OCI-LY7 (cell line): ENCODE results near the gene IPO7. TPM values are rescaled to one million over a fixed set of nuclear protein-coding genes. Genes with fewer than 3 reads are reported as not detected.

Source experiments
- BruUV-seq: library from RNA; stranded (reverse); fragments of 400-500 nt; replicated peaks from 2 replicates; lab custom pipeline; 2021; lab: Mats Ljungman, UMichigan
- CTCF ChIA-PET: fragments of 300-600 bp; sonication (Branson Sonifier 250); formaldehyde crosslinking; loops from one replicate; lab custom pipeline; 2022; ENCODE audit warnings: antibody characterized with exemption; ENCODE audit not compliant: unreplicated experiment; lab: Charles Lee
- POLR2A ChIA-PET: fragments of 300-600 bp; sonication (Branson Sonifier 250); formaldehyde crosslinking; loops from one replicate; lab custom pipeline; 2022; ENCODE audit warnings: antibody characterized with exemption; lab: Charles Lee
- DNase-seq: peaks from one replicate; pipeline ENCODE4 v3.0.0-alpha.2; 2015; ENCODE audit warnings: low spot score
- H2AFZ ChIP-seq: fragments of 200-600 bp; sonication (generic), shearing (Covaris generic); 2 replicates; pipeline ENCODE4 v1.6.1; 2014; ENCODE audit warnings: mild to moderate bottlenecking, antibody characterized with exemption, low read length, moderate library complexity
- H3K27ac ChIP-seq: fragments of 200-600 bp; sonication (generic); 2 replicates; pipeline ENCODE4 v1.5.1; 2014; ENCODE audit warnings: mixed run types, low read depth, mild to moderate bottlenecking, moderate library complexity, low read length, inconsistent platforms; ENCODE audit not compliant: poor library complexity, severe bottlenecking
- H3K36me3 ChIP-seq: fragments of 200-600 bp; sonication (generic); 2 replicates; pipeline ENCODE4 v1.6.1; 2014; ENCODE audit warnings: mild to moderate bottlenecking, antibody characterized with exemption, low read length, moderate library complexity, mixed read lengths; ENCODE audit not compliant: insufficient read depth
- H3K4me1 ChIP-seq: fragments of 200-600 bp; sonication (generic); 2 replicates; pipeline ENCODE4 v1.5.1; 2014; ENCODE audit warnings: mild to moderate bottlenecking, low read length; ENCODE audit not compliant: insufficient read depth, poor library complexity, severe bottlenecking
- H3K4me2 ChIP-seq: fragments of 200-600 bp; sonication (generic); 2 replicates; pipeline ENCODE4 v1.6.1; 2014; ENCODE audit warnings: mild to moderate bottlenecking, low read length
- H3K4me3 ChIP-seq: fragments of 200-600 bp; sonication (generic); 2 replicates; pipeline ENCODE4 v1.5.1; 2014; ENCODE audit warnings: mild to moderate bottlenecking, low read depth, low read length; ENCODE audit not compliant: poor library complexity, severe bottlenecking
- H3K79me2 ChIP-seq: fragments of 200-600 bp; sonication (generic); 2 replicates; pipeline ENCODE4 v1.6.1; 2016; ENCODE audit warnings: low read depth, mild to moderate bottlenecking, low read length, moderate library complexity, mixed read lengths; ENCODE audit not compliant: insufficient read depth
- H3K9me2 ChIP-seq: fragments of 200-600 bp; sonication (generic); 2 replicates; pipeline ENCODE4 v1.6.1; 2016; ENCODE audit warnings: mild to moderate bottlenecking, low read length, mixed read lengths; ENCODE audit not compliant: insufficient read depth
- H3K9me3 ChIP-seq: fragments of 200-600 bp; sonication (generic); 2 replicates; pipeline ENCODE4 v1.6.1; 2014; ENCODE audit warnings: mild to moderate bottlenecking, mixed run types, low read length, mixed read lengths
- H4K20me1 ChIP-seq: fragments of 200-600 bp; sonication (generic); 2 replicates; pipeline ENCODE4 v1.6.1; 2014; ENCODE audit warnings: mild to moderate bottlenecking, antibody characterized with exemption, low read length, moderate library complexity, mixed read lengths; ENCODE audit not compliant: insufficient read depth
- EZH2phosphoT487 ChIP-seq: fragments of 200-600 bp; sonication (generic); IDR thresholded peaks from 2 replicates; pipeline ENCODE4 v1.6.1; 2018; ENCODE audit warnings: low read depth, borderline replicate concordance, mild to moderate bottlenecking, mixed run types, antibody characterized with exemption, low read length, moderate library complexity, mixed read lengths
- intact Hi-C: fragments of 100-400 bp; cut with micrococcal nuclease; formaldehyde crosslinking; loops from one replicate; pipeline ENCODE4 v1.10.0; 2022; ENCODE audit not compliant: unreplicated experiment
- total RNA-seq, 2 experiments: library from RNA; depleted of rRNA in 1 of 2; stranded (reverse); fragments of >200 nt in 1 of 2; shearing (Covaris generic) in 1 of 2; gene quantifications; 2 replicates each; pipeline ENCODE4 v1.2.3, GENCODE V29; 2014 to 2022
- TF ChIP-seq, protein P1 (sequence below): fragments of 200-600 bp; sonication (generic); conservative IDR thresholded peaks from 2 replicates; pipeline ENCODE4 v1.5.1; 2014; ENCODE audit warnings: mild to moderate bottlenecking, antibody characterized with exemption, low read length, moderate library complexity, mixed read lengths

Gene IPO7
- total RNA-seq, 2 experiments from 2014 or later: 120 to 160 TPM

DNA sequence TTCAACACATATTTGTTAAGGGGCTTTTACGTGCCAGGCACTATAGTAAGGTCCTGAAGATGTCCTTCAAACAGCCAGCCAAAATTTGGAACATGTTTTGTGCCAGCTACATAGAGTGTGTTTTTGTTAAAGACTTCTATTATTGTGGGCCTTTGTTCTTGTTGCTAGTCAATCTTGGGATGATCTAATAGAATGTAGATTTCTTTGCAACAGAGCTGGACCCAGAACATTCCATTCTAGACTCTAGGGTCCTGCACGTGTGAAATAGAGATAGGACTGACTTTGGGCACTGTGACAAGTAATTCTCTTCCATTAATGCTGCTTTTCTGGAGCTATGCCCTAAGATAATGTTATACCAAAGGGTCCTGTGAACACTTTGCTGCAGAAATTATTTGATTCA, 16.9 kb upstream of the IPO7 start:
- H3K9me3 ChIP-seq: no peaks in the 10 kb centered on the region
- DNase-seq: no peak
- H3K36me3 ChIP-seq: no peaks in the 10 kb centered on the region
- intact Hi-C loops: no loop called here
- BruUV-seq: no TSS peak
- H3K79me2 ChIP-seq: no peaks in the 10 kb centered on the region
- H3K9me2 ChIP-seq: no peaks in the 10 kb centered on the region
- ChIA-PET POLR2A (no interaction called here), CTCF (no interaction called here)
- peaks cover 5% of the 10 kb centered on the region for H3K4me1 ChIP-seq
- no peak overlapping the region for H3K27ac ChIP-seq
- TF ChIP-seq EZH2phosphoT487: no peak
- no peak overlapping the region for H3K4me2 ChIP-seq
- no peaks in the 10 kb centered on the region for H4K20me1 ChIP-seq
- no peak overlapping the region for H2AFZ ChIP-seq
- H3K4me3 ChIP-seq: no peak overlapping the region

DNA sequence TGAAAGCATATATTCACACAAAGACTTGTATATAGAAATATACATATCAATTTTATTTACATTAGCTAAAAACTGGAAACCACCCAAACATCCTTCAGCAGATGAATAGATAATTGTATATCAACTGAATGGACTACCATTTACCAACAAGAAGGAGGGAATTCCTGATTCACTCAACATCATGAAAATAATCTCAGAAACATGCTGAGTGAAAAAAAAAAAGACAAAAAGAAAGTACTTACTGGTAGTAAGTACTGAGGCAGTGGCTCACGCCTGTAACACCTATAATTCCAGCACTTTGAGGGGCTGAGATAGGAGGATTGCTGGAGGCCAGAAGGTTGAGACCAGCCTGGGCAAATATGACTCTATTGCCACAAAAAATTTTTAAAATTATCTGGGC, 7.4 kb upstream of the IPO7 start:
- Histone ChIP-seq H2AFZ (no peak overlapping the region), H3K27ac (no peak overlapping the region), H4K20me1 (no peaks in the 10 kb centered on the region), H3K4me2 (no peak overlapping the region), H3K36me3 (no peaks in the 10 kb centered on the region), H3K9me2 (no peaks in the 10 kb centered on the region), H3K79me2 (no peaks in the 10 kb centered on the region), H3K4me3 (no peak overlapping the region), H3K9me3 (no peaks in the 10 kb centered on the region), H3K4me1 (no peaks in the 10 kb centered on the region)
- DNase-seq: no peak
- TF ChIP-seq, protein P1, sequence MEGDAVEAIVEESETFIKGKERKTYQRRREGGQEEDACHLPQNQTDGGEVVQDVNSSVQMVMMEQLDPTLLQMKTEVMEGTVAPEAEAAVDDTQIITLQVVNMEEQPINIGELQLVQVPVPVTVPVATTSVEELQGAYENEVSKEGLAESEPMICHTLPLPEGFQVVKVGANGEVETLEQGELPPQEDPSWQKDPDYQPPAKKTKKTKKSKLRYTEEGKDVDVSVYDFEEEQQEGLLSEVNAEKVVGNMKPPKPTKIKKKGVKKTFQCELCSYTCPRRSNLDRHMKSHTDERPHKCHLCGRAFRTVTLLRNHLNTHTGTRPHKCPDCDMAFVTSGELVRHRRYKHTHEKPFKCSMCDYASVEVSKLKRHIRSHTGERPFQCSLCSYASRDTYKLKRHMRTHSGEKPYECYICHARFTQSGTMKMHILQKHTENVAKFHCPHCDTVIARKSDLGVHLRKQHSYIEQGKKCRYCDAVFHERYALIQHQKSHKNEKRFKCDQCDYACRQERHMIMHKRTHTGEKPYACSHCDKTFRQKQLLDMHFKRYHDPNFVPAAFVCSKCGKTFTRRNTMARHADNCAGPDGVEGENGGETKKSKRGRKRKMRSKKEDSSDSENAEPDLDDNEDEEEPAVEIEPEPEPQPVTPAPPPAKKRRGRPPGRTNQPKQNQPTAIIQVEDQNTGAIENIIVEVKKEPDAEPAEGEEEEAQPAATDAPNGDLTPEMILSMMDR: no peak
- TF ChIP-seq EZH2phosphoT487: no peak
- CTCF ChIA-PET: no interaction called here
- POLR2A ChIA-PET: interaction anchor here (0.9 kb wide), 1 partner anchor 11 kb away, joined by 3 read pairs; no protein-coding TSS in a partner anchor
- no TSS peak for BruUV-seq
- intact Hi-C loops: no loop called here

DNA sequence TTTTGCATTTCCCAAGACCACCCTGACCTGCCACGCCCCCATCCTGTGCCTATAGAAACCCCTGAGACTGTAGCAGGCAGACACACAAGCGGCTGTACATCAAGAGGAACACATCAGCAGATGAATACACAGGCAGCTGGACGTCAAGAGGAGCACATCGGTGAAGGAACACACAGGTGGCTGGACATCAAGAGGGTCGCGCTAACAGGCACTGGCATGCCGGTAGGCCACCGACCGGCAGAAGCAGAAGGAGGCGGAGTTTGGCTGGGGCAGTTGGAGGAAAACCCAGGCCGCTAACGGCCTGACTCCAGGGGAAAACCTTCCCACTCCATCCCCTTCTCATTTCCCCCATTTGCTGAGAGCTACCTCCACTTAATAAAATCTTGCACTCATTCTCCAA, 5.4 kb upstream of the IPO7 start:
- Histone ChIP-seq H3K36me3 (no peaks in the 10 kb centered on the region), H2AFZ (no peak overlapping the region), H3K79me2 (peaks cover under 1% of the 10 kb centered on the region; the same call in 1 of the 2 replicates), H4K20me1 (no peaks in the 10 kb centered on the region), H3K9me3 (no peaks in the 10 kb centered on the region), H3K4me3 (no peak overlapping the region), H3K4me1 (peaks cover under 1% of the 10 kb centered on the region), H3K4me2 (no peak overlapping the region), H3K27ac (no peak overlapping the region), H3K9me2 (no peaks in the 10 kb centered on the region)
- POLR2A ChIA-PET: no interaction called here
- no peak for TF ChIP-seq EZH2phosphoT487
- TF ChIP-seq, protein P1: no peak
- intact Hi-C loops: no loop called here
- DNase-seq: no peak
- no TSS peak for BruUV-seq
- CTCF ChIA-PET: no interaction called here
